Gastroesophageal sphincter (tissue), 3 donors: ENCODE data around the gene DYSF.

ENCODE experiments used
- CTCF ChIP-seq, 4 experiments: fragments of 200-600 bp in 2 of 4; fragments of 450-650 bp in 2 of 4; sonication (generic) in 1 of 4; IDR thresholded peaks; one replicate each; pipeline ENCODE4 v1.5.1; 2017 to 2019; ENCODE audit warnings: antibody characterized with exemption in 4 of 4, mild to moderate bottlenecking in 2 of 4, moderate library complexity in 2 of 4
- EP300 ChIP-seq: sonication (generic); formaldehyde crosslinking; IDR thresholded peaks from one replicate; pipeline ENCODE4 v1.6.1; 2017; ENCODE audit warnings: antibody characterized with exemption, mild to moderate bottlenecking
- POLR2A ChIP-seq, 2 donors: fragments of 450-650 bp; IDR thresholded peaks; one replicate each; pipeline ENCODE4 v1.6.1; 2017; ENCODE audit warnings: antibody characterized with exemption in 2 of 2, mild to moderate bottlenecking in 2 of 2, moderate library complexity in 1 of 2
- POLR2AphosphoS5 ChIP-seq: sonication (generic); formaldehyde crosslinking; IDR thresholded peaks from one replicate; pipeline ENCODE4 v1.6.1; 2017; ENCODE audit warnings: antibody characterized with exemption

GRCh38 chr2:71461304-71461671 is 7.9 kb downstream of the DYSF start:
- no peak for TF ChIP-seq EP300
- no peak for TF ChIP-seq CTCF (IDR thresholded peaks at IDR 0.05)
- TF ChIP-seq POLR2A (IDR thresholded peaks at IDR 0.05): no peak
- TF ChIP-seq POLR2AphosphoS5: no peak
